ENCODE data around the gene SLC16A8.

SLC16A8 gene

GRCh38 chr22:38056969-38057891 is 26.8 kb downstream of the SLC16A8 start, which contains the start of gene PICK1 (continued):
- TF ChIP-seq PRDM2 (tag by site-specific recombination; IDR thresholded peaks at IDR 0.05; ENCODE audit: borderline replicate concordance) (no peak), ZNF473 (tag by site-specific recombination; IDR thresholded peaks at IDR 0.05) (no peak), ZBTB20 (tag by site-specific recombination; IDR thresholded peaks at IDR 0.05) (peak; percentile 72; the same call in 1 of the 2 replicates), ZNF37A (tag by site-specific recombination; IDR thresholded peaks at IDR 0.05) (no peak), KLF8 (tag by site-specific recombination; IDR thresholded peaks at IDR 0.05) (peak; percentile 85; the same call in 1 of the 2 replicates), HOXD13 (CRISPR knock-in tag; IDR thresholded peaks at IDR 0.05; ENCODE audit: borderline replicate concordance) (no peak), SCRT2 (tag by site-specific recombination; IDR thresholded peaks at IDR 0.05) (no peak), HIC1 (tag by site-specific recombination; IDR thresholded peaks at IDR 0.05) (peak; percentile 72; the same call in 1 of the 2 replicates), ZNF747 (tag by site-specific recombination; IDR thresholded peaks at IDR 0.05) (no peak), ZNF791 (tag by site-specific recombination; IDR thresholded peaks at IDR 0.05) (no peak), ZNF707 (tag by site-specific recombination; IDR thresholded peaks at IDR 0.05) (no peak), SALL2 (tag by site-specific recombination; IDR thresholded peaks at IDR 0.05; ENCODE audit: borderline replicate concordance) (no peak), ZNF664 (tag by site-specific recombination; IDR thresholded peaks at IDR 0.05) (no peak), ZNF629 (tag by site-specific recombination; IDR thresholded peaks at IDR 0.05) (peak; percentile 92), ZNF248 (tag by site-specific recombination; IDR thresholded peaks at IDR 0.05) (no peak), ZBTB7A (tag by site-specific recombination; IDR thresholded peaks at IDR 0.05; ENCODE audit: low read depth) (no peak), ZNF571 (tag by site-specific recombination; IDR thresholded peaks at IDR 0.05) (no peak), ZNF654 (tag by site-specific recombination; IDR thresholded peaks at IDR 0.05; ENCODE audit: low read depth) (no peak), ZNF645 (tag by site-specific recombination; IDR thresholded peaks at IDR 0.05) (no peak), ZNF341 (tag by site-specific recombination; IDR thresholded peaks at IDR 0.05; ENCODE audit: low read depth) (peak; percentile 96), ZNF624 (tag by site-specific recombination; IDR thresholded peaks at IDR 0.05) (no peak), ZNF311 (tag by site-specific recombination; IDR thresholded peaks at IDR 0.05; ENCODE audit: borderline replicate concordance) (no peak), ZNF391 (tag by site-specific recombination; IDR thresholded peaks at IDR 0.05; ENCODE audit: borderline replicate concordance, low read depth) (peak; percentile 19; the same call in 1 of the 2 replicates), ZNF600 (tag by site-specific recombination; IDR thresholded peaks at IDR 0.05) (no peak), ZNF292 (tag by site-specific recombination; IDR thresholded peaks at IDR 0.05; ENCODE audit: borderline replicate concordance, low read depth) (no peak), ZNF280C (tag by site-specific recombination; IDR thresholded peaks at IDR 0.05) (no peak)

All from HEK293 (cell line).